Measurements from ENCODE around the gene AP5Z1.

Gene AP5Z1

DNA sequence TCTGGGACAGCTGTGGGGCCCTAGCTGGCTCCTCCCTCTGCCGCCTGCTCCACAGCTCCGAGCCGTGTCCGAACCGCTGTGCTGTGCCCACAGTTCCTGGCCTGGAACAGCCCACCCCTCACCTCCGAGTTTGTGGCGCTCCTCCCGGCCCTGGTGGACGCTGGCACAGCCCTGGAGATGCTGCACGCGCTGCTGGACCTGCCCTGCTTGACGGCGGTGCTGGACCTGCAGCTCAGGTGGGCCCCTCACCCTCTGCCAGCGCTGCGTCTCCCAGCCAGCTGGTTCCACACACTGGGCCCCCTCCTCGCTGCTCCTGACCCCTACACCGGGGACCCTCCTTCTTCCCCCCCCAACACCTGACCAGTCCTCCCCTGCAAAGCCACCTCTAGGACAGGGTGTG lies 12.1 kb downstream of the AP5Z1 start:
- TF ChIP-seq, protein P1, sequence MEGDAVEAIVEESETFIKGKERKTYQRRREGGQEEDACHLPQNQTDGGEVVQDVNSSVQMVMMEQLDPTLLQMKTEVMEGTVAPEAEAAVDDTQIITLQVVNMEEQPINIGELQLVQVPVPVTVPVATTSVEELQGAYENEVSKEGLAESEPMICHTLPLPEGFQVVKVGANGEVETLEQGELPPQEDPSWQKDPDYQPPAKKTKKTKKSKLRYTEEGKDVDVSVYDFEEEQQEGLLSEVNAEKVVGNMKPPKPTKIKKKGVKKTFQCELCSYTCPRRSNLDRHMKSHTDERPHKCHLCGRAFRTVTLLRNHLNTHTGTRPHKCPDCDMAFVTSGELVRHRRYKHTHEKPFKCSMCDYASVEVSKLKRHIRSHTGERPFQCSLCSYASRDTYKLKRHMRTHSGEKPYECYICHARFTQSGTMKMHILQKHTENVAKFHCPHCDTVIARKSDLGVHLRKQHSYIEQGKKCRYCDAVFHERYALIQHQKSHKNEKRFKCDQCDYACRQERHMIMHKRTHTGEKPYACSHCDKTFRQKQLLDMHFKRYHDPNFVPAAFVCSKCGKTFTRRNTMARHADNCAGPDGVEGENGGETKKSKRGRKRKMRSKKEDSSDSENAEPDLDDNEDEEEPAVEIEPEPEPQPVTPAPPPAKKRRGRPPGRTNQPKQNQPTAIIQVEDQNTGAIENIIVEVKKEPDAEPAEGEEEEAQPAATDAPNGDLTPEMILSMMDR (IDR thresholded peaks at IDR 0.05; ENCODE audit: low read length, missing control alignments) = no peak
- no peak overlapping the region for H3K4me3 ChIP-seq (replicated peaks; ENCODE audit: low read depth, low read length)
- no peak for DNase-seq (ENCODE audit: low read depth)

GRCh38 chr7:4787947-4788626 lies 12.7 kb downstream of the AP5Z1 start:
- H3K4me3 ChIP-seq (replicated peaks; ENCODE audit: low read depth, low read length) = no peak overlapping the region
- no peak for DNase-seq (ENCODE audit: low read depth)
- TF ChIP-seq, protein P1 (IDR thresholded peaks at IDR 0.05; ENCODE audit: low read length, missing control alignments) = no peak

GRCh38 chr7:4788627-4789189 lies 13.3 kb downstream of the AP5Z1 start:
- no peak overlapping the region for H3K4me3 ChIP-seq (replicated peaks; ENCODE audit: low read depth, low read length)
- DNase-seq (ENCODE audit: low read depth) = no peak
- TF ChIP-seq, protein P1 (IDR thresholded peaks at IDR 0.05; ENCODE audit: low read length, missing control alignments) = no peak

DNA sequence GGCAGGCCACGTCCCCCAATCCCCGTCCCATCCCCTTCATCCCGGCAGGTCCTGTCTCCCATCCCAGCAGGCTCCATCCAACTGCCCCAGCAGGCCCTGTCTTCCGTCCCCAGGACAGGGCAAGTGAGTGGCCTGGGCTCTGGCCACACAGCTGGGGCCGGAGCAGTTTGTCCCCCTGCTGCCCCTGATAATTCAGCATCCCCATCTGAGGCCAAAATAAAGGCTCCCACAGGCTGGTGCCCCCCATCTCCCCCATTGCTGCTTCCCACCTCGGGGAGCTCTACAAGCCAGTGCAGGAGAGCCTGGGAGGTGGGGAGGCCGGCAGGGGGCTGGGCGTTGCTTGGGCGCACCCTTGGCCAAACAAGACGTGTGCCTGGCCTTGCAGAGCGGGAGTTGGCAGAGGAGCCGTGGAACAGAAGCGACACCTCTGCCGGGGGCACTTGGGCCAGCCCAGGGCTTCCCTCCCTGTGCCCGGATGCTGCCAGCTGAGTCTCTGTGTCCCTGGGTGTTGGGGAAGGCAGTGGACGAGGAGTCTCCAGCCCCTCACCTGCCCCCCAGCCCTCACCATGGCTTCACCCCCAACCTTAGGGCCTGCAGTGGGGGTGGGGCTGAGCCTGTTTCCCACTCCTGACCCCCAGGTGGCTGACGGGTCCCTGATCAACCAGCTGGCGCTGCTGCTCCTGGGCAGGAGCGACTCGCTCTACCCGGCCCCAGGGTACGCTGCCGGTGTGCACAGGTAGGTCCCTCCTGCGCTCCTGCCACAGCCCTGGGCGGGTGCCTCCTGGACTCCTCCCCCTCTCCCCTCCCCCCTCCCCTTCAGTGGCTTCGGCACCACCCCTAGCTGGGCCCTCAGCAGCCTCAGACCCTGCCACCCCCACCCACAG lies 14.0 kb downstream of the AP5Z1 start:
- no peak overlapping the region for H3K4me3 ChIP-seq (replicated peaks; ENCODE audit: low read depth, low read length)
- TF ChIP-seq, protein P1 (IDR thresholded peaks at IDR 0.05; ENCODE audit: low read length, missing control alignments) = no peak
- DNase-seq (ENCODE audit: low read depth) = no peak

- TF ChIP-seq, protein P1 (IDR thresholded peaks at IDR 0.05; ENCODE audit: low read length, missing control alignments) = no peak
- DNase-seq (ENCODE audit: low read depth) = no peak
Observed at GRCh38 chr7:4790078-4790465, 14.6 kb downstream of the AP5Z1 start.

DNA sequence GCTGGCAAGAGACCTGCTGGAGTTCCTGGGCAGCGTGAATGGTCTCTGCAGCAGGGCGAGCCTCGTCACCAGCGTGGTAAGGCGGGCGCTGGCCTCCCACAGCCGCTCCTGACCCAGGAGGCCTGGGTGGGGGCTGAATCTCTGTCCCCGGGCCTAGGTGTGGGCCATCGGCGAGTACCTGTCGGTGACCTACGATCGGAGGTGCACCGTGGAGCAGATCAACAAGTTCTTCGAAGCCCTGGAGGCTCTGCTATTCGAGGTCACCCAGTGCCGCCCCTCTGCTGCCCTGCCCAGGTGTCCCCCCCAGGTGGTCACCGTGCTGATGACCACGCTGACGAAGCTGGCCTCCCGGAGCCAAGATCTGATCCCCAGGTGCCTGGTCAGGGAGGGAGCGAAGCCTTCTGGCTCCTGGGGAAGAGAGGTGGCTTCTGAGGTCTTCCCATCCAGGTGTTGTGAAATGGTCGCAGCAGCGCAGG lies 15.1 kb downstream of the AP5Z1 start:
- H3K4me3 ChIP-seq (replicated peaks; ENCODE audit: low read depth, low read length) = no peak overlapping the region
- TF ChIP-seq, protein P1 (IDR thresholded peaks at IDR 0.05; ENCODE audit: low read length, missing control alignments) = no peak
- DNase-seq (ENCODE audit: low read depth) = no peak

More at GRCh38 chr7:4790078-4790465, 14.6 kb downstream of the AP5Z1 start:
- H3K4me3 ChIP-seq (replicated peaks; ENCODE audit: low read depth, low read length) = no peak overlapping the region
